SH-SY5Y (cell line): Measurements from ENCODE around the gene JAZF1.

Source experiments
- GATA2 ChIP-seq: IDR thresholded peaks from 2 replicates; pipeline ENCODE4 v1.6.1; 2011; ENCODE audit warnings: mild to moderate bottlenecking, low read depth, low read length
- GATA3 ChIP-seq: IDR thresholded peaks from 2 replicates; pipeline ENCODE4 v1.6.1; 2011; ENCODE audit warnings: low read depth, mild to moderate bottlenecking, low read length, moderate library complexity

Gene JAZF1

DNA sequence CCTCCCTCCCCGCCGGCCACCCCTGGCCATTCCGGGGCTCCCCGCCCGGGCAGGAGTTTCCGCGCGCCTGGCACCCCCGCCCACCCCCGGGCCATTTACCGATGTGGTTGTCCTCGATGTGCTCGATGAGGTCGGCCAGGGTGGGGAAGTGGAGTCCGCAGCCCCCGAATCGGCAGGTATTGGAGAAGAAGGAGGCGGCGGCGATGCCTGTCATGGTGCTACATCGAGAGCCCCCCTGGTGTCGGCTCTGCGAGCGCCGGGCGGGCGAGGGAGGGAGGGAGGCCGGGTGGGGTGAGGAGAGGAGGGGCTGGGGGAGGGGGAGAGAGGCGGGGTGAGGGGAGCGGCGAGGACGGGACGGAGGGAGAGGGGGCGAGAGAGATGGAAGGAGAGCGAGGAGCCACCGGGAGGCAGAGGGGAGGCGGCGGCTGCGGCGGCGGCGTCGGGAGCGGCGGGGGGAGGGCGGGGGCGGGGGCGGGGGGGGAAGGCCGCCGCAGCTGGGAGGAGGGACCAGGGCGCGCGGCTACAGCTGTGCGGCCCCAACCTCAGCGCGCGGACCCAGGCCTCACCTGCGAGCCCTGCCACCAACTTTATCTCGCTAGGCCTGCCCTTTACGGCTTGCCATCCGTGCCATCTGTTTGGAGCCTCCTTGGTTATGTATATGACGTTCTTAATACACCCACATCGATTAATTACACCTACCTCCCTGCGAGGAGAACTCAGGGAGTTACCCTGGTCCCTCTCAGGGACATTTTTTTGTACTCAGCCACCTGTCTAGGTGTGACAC is at the start of gene JAZF1:
Gene JAZF1, minus strand, starts transcription at position 432 of the 784 bp plus-strand sequence.
- TF ChIP-seq GATA3 (no peak), GATA2 (no peak)

DNA sequence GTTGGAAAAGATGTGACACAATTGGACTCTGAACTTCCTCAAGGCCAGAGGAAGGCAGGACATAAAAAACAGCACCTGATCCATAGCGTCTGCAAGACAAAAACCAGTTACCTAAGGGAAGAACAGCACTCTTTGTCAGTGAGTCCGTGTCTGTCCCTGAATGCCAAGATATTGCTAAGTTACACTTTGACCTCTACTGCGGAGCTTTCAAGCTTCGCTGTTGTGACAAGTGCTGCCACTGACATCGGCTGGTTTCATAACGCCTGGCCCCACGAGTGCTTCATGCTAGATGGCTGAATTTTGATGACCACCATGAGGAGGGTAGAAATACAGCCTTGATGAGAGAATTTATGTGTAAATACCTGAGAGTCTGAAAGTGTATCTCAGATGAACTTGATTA is 49.7 kb upstream of the JAZF1 start:
- no peak for TF ChIP-seq GATA3
- no peak for TF ChIP-seq GATA2

DNA sequence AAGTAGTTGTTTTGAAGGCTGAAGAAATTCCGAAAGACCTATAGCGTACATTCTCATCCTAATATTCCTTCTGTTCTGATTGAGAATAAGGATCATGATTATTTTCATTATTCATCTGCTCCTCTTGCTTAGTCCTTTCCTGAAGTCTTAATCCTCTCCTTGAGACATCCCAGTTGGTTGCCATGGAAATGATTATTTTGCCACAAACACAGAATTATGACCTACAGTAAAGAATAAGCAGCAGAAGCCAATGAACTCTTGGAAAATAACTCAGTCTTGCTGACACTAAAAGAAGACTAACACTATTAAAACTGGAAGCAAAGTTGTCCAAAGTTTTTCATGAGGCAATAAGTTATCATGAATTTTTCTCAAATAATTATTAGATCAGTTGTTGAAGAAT is 47.8 kb upstream of the JAZF1 start:
- TF ChIP-seq GATA2 = no peak
- no peak for TF ChIP-seq GATA3

DNA sequence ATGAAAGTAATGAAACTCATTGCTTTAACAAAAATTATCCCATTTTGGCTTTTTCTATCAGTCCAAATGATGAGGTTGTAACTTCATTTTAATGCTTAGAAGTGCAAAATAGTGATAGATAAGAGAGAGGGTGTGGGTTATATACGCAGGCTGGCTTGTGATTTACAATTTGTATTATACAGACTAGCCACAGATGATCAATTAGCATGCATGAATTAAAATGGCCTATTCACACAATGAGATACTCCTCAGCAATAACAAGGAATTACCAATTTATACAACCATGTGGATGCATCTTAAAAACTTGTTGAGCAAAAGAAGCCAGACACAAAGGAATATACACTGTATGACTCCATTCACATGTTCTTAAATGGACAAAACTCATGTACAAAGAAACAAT is 45.4 kb upstream of the JAZF1 start:
- TF ChIP-seq GATA3 = no peak
- no peak for TF ChIP-seq GATA2

DNA sequence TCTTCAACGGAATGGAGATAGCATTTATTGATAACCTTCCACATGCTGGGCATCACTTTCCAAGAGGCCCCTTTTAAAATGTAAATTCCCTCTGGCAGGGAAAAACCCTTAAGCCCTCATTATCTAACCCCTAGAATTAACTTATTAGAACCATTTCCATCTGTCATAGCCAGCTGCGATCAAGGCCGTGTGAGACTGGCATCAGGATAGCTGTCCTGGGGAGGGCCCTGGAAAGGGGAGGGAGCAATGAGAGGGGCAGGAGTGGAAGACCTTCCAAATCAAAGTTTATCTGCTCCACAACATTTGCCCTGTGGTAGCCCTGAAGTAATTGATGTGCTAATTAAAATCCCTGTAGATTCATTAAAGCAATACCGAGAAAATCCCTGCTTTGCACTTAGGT is 45.0 kb upstream of the JAZF1 start:
- TF ChIP-seq GATA3 (no peak), GATA2 (no peak)

DNA sequence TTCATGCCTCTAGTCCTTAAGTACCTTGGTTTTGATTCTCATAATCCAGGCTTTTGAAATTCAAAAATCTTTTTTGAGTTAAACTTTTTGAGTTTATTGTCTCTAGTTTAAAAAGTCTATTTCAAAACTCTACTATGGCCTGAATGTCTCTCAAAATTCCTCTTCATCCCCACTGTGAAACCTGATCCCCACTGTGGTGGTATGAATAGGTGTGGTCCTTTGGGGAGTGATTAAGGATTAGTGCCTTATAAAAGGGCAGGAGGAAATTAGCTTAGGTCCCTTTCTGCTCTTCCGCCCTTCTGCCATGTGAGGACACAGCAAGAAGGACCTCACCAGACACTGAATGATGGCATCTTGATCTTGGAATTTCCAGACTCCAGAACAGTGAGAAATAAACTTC is 44.1 kb upstream of the JAZF1 start:
- no peak for TF ChIP-seq GATA3
- no peak for TF ChIP-seq GATA2

DNA sequence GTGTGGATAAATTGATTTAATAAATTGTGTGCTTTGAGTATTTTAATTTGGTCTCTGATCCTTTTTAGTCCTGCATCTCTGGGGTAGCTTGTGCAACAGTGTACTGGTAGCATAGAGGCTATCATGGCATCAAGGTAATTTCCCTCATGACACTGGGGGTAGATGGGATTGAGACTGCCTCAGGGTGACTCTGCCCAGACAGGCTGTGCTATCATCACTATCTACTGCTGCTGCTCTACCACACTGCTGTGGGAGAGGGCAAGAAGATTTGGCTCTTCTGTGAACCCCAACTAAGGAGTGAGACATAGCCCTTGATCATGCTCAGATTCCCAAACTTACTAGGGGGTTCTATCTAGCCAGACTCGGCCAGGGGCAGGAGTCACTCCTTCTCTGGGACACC is 43.6 kb upstream of the JAZF1 start:
- TF ChIP-seq GATA2 (peak; percentile 63), GATA3 (no peak)

DNA sequence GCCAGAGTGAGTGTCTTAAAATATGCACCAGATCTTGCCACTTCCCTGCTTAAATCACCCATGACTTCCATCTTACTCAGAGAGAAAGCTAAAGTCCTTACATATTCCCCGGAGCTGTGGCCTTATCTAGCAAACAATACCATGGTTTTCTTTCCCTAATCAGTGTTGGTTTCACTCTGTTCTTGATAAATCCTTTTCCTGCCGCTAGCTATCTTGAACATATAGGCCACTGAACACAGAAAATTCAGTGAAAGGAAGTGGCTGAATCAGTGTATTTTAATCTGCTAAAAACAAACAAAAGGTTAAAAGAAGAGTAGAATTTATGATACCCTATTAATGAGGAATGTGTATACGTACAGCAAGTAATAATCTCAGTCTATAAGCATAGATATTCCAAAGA is 42.0 kb upstream of the JAZF1 start:
- TF ChIP-seq GATA3 = no peak
- no peak for TF ChIP-seq GATA2

DNA sequence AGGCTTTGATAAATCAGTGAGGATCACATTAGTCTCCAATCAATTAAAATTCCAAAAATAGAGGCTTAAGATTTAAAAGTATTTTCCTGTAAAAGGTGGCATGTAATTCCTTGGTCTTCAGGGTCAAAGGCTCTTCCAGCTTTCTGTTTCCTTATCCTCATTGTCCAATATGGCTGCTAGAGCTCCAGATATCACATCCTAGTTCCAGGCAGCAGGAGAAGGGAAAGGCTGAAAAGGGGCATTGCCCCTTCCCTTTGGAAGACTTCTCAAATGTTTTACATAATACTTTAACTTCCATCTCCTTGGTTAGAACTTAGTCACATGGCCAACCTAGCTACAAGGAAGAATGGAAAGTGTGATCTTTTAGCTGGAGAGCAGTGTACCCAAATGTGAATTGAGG is 39.2 kb upstream of the JAZF1 start:
- TF ChIP-seq GATA2 = no peak

DNA sequence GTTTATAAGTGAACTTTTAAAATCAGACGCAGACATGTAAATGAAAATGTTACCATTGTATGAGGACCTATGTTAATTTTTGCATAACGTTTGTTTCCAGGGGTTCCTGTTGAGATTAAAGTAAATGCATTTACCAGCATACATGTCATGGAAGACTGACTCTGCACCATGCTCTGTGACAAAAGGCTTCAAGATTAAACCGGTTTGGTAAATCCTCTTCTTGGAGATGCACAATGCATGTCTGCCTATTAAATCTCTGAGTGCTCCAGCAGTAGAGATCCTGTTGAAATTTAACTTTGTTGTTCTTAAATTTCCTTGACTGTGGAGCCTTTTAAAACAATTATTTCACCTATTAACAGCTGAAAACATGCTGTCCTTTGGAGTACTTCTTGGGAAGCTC is 36.5 kb upstream of the JAZF1 start:
- TF ChIP-seq GATA3 (no peak), GATA2 (no peak)

DNA sequence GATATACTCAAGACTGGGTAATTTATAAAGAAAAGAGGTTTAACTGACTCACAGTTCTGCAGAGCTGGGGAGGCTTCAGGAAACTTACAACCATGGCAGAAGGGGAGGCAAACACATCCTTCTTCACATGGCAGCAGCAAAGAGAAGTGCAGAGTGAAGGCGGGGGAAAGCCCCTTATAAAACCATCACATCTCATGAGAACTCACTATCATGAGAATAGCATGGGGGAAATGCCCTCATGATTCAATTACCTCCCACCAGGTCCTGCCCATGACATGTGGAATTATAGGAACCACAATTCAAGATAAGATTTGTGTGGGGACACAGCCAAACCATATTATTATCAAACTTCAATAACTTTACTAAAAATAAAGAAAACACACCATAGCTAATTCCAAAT is 30.4 kb upstream of the JAZF1 start:
- TF ChIP-seq GATA3 (no peak), GATA2 (no peak)

DNA sequence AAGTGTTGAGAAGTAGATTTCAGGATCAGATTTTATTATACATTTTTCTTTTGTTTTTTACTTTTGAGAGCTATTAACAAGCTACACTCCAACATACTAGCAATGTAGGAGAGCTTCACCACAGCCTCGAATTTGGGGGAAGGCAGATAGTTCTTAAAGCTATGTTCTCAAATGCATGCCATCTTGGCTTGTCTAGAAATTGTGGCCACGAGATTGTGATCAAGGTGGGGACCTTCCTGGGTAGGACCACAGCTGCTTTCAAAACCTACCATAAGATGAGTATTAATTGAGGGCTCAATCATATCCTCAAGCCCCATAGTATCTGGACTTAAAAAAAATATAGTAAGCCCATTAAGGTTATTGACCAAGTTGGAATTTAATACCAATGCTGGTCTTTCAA is 27.9 kb upstream of the JAZF1 start:
- TF ChIP-seq GATA2 = no peak
- TF ChIP-seq GATA3 = no peak

DNA sequence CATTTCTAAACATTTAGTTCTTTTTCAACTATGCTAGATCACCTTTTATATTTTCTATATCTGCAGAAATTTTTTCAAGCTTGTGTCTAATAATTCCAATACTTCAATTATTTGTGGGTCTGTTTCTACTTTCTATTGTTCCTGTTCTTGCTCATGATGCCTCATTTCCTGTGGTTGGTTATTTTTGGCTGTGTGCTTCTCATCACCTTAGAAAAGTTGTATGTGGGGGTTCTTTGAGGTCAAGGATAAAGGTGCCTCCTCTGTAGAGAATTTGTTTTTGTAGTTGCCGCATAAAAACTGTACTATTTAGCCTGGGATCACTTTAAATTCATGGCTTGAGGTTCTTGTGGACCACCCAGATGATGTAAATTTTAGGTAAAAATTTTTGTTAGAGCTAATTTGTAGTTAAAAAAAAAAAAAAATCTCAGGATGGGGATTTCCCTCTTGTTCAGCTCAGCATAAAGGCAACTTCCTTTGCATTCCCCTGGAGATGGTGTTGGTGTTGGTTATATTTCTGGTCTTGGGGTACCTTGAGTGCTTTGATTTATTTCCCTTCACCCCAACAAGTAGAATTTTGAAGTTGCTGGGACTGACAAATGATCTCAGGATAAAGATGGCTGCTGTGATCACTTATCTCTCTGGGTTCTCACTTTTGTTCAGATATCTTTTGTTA is 27.0 kb upstream of the JAZF1 start:
- TF ChIP-seq GATA2 (no peak), GATA3 (no peak)

DNA sequence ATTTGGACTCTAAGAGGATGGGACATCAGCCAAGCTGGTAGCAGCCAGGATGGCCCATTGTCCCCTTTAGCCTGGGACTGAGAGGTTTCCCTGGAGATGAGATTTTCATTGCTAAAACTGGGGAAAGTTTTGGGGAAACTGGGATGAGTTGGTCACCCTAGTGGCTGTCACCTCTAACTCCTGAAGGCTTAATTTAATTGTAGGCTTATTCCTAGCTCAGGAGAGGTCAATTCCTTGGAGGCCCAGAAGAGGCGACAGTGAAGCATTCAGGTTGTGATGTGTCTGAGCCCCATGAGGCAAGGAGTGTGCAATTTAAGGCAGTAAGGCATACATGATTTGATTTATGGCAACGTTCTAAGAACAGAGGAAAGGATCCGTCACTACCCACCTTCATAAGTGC is 24.9 kb upstream of the JAZF1 start:
- TF ChIP-seq GATA2 = no peak
- TF ChIP-seq GATA3 = no peak

DNA sequence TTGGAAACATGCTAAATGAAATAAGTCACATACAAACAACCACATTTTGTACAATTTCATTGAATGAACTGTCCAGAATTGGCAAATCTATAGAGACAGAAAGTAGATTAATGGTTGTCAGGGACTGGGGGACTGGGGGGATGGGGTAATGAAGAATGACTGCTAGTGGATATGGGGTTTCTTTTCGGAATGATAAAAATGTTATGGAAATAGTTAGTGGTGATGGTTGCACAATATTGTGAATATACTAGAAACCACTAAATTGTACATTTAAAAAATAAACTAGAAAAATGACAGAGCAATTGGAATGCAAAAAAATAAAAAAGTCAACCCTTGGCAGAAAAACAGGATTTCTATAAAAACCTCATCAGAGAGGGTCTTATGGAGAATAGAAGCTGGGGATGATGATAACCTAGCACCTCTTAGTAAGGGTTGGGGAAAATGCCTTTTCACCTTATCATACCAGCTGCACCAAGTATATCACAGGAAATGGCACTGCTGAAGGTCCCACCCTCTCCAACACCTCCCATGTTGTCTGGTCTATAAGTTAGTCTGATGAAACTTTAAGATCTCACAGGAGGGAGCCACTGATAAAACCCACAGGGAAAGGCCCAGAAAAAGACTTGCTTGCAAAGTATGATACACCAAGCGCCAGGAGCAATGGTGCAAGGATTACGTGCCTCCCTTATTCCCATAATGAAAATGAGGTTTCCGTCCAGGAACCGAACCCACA is 23.1 kb upstream of the JAZF1 start:
- TF ChIP-seq GATA2 = no peak
- no peak for TF ChIP-seq GATA3

DNA sequence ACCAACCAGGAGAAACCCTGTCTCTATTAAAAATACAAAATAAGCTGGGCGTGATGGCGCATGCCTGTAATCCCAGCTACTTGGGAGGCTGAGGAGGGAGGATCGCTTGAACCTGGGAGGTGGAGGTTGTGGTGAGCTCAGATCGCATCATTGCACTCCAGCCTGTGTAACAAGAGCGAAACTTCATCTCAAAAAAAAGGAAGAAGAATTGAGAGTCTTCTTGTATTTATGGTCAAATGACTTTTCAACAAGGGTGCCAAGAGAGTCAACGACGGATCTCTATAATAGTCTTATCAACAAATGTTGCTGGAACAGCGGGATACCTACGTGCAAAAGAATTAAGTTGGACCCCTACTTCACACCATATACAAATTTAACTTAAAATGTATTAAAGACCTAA is 21.6 kb upstream of the JAZF1 start:
- TF ChIP-seq GATA2 = no peak
- no peak for TF ChIP-seq GATA3
